C4-2B (cell line): Measurements from ENCODE around the gene OSGEP.

Source experiments
- H3K27ac ChIP-seq: fragments of 450-650 bp; 2 replicates; pipeline ENCODE4 v1.5.1; 2017
- ZFX ChIP-seq: fragments of 450-650 bp; IDR thresholded peaks from 2 replicates; pipeline ENCODE4 v1.6.1; 2017
- TF ChIP-seq, protein P1 (sequence below): fragments of 450-650 bp; conservative IDR thresholded peaks from 2 replicates; pipeline ENCODE4 v1.5.1; 2017; ENCODE audit warnings: mild to moderate bottlenecking

OSGEP gene

DNA sequence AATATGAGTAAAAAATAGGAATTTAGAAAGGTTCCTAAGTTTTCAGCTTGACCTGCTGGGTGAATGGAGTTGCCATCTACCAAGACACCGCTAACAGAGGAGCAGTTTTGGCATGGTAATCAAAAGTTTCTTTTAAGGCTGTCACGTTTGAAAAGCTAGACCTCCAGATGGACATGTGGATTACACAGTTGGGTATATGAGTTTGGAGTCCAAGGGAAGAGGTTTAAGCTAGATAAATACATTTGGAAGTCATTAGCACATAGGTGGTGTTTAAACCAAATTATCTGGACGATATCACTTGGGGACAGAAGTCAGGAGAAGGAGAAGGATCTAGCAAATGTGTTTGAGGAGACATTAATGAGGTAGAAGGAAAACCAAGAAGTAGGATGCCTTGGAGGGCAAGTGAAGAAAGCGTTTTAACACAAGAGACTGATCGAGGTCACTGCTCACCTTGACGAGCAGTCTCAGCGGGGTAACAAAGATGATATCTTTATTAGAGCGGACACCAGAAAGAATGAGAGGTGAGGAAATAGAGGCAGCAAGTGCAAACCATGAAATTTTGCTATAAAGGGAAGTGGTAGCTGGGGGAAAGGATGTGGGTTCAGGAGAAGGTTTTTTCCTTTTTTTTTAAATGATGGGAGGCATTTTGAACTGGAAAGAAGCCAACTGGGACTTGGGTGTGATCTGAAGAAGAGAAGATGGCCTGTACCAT lies 32.2 kb upstream of the OSGEP start:
- TF ChIP-seq, protein P1, sequence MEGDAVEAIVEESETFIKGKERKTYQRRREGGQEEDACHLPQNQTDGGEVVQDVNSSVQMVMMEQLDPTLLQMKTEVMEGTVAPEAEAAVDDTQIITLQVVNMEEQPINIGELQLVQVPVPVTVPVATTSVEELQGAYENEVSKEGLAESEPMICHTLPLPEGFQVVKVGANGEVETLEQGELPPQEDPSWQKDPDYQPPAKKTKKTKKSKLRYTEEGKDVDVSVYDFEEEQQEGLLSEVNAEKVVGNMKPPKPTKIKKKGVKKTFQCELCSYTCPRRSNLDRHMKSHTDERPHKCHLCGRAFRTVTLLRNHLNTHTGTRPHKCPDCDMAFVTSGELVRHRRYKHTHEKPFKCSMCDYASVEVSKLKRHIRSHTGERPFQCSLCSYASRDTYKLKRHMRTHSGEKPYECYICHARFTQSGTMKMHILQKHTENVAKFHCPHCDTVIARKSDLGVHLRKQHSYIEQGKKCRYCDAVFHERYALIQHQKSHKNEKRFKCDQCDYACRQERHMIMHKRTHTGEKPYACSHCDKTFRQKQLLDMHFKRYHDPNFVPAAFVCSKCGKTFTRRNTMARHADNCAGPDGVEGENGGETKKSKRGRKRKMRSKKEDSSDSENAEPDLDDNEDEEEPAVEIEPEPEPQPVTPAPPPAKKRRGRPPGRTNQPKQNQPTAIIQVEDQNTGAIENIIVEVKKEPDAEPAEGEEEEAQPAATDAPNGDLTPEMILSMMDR: no peak
- TF ChIP-seq ZFX: no peak
- no peak overlapping the region for H3K27ac ChIP-seq

DNA sequence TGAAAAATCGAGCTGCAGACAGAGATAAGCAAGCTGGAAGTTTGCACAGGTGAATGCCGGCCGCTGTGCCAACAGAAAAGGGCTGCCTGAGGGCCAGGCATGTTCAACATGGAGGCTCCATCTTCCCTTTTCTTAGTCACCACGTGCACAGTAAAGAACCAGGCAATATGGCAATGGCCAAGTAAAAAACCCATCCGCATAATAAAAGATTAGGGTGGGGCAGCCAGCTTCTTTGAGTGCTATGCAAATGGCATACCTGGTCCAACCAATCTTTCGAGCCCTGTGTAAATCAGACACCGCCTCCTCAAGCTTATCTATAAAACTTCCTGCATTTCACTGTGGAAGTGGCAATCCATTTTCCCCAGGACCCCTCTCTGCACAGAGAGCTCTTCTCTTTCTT lies 31.3 kb upstream of the OSGEP start:
- TF ChIP-seq, protein P1: no peak
- TF ChIP-seq ZFX: no peak
- no peak overlapping the region for H3K27ac ChIP-seq

DNA sequence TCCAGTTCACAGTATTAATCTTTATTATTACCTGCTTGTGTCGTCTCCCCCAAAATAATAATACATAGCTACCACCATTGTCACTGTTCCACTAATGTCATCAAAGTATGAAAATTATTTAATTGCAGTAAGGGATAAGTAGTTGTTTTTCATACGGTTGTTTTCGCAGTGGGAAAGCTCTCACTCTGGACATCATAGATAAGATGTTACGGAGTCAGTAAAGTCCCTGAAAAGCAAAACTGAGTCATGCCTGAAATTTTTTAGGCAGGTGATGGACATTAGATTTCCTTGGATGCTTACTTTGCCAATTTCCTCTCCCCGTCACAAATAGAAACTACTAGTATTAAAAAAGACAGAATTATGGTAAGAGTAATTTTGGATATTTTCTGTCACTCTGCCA lies 27.8 kb upstream of the OSGEP start:
- H3K27ac ChIP-seq: no peak overlapping the region

DNA sequence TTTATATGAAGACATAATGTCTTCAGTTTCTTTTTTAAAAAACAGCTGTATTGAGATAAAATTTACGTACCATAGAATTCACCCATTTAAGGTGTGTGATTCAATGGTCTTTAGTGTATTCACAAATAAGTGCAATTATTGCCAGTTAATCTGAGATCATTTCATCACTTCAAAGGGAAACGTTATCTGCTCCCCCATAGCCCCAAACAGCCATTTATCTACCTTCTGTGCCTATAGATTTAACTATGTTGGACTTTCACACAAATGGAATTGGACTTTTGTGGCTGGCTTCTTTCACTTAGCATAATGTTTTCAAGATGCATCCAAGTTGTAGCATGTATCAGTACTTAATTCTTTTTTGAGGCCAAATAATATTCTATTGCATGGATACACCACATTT lies 24.3 kb upstream of the OSGEP start:
- TF ChIP-seq, protein P1: no peak
- TF ChIP-seq ZFX: no peak
- no peak overlapping the region for H3K27ac ChIP-seq

More for the DNA sequence above, 27.8 kb upstream of the OSGEP start:
- TF ChIP-seq ZFX: no peak
- TF ChIP-seq, protein P1: no peak

DNA sequence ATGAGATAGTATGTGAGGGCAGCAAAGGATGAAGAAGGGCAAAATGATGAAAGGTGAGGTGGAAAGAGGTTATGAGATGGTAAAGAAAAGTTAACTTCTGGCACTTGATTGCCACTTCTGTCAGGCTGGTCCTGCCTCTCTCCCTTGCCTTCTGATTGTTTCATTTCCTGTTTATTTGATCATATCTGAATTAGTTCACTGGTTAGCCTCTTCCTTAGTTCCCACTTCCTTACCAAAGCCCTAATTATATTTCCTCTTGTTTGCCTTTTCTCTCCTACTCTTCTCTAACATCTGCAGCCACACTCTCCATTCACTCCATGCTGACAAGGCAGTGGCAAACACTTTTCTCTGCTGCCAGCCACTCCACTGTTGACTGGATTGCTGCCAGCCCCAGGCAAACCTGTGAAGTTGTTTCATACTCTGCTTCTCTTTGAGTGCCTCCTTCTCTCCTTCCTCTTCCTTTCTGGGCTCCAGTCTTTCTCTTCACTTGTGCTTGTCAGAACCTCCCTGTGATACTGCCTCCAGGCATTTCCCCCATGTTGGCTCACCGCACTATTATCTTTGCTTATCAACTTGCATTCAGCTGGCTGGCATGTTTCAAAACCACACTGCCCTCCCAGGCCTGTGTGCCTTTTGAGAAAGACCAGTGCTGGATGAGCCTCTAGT lies 22.7 kb upstream of the OSGEP start:
- TF ChIP-seq ZFX: no peak
- no peak overlapping the region for H3K27ac ChIP-seq

DNA sequence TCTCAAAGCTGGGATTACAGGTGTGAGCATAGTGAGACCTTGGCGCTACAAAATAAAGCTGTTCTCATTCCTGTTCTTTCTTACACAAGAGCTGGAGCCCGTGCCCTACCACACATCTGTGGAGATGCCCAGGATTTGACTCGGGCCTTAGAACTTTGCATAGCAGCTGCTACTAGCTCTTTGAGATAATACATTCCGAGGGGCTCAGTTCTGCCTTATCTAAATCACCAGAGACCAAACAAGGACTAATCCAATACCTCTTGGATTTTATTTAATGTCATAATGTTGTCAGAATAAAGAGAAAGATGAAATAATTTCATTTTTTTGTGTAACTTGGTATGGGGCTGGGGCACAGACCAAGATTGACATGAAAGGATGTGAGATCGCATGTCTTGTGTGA lies 22.2 kb upstream of the OSGEP start:
- no peak overlapping the region for H3K27ac ChIP-seq
- TF ChIP-seq, protein P1: no peak
- TF ChIP-seq ZFX: no peak

DNA sequence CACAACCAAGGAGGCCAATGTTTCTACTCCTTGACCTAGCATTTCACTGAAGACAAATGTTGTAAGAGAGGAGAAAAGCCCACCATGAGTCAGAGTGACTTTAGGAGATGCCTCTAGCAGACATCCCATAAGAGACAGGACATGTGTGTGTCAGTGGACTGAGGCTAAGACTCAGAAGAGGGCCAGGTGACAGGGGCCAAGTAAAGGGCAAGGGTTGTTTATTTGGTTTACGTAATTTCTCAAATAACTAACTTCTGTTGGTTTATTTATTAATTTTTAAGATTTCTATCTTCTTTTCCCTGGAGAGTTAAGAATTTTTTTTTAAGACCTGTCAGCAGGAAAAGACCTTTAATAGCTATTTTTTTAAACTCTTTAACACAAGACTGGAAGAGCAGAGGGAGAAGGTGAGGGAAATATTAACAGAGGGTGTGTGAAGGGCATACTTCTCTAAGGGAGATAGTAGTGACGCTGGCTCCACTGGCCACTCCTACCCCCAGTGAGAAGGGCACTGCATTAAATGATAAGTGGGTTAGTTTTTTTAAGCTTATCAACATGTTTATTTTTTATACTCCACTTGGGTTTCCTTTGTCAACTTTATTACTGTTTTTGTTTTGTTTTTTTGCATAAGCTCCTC lies 18.0 kb upstream of the OSGEP start:
- H3K27ac ChIP-seq: no peak overlapping the region
- TF ChIP-seq, protein P1: no peak
- no peak for TF ChIP-seq ZFX
